Lung (tissue), 12 donors: ENCODE measurements around the gene RPL35. TPM values are rescaled to one million over a fixed set of nuclear protein-coding genes. Genes with fewer than 3 reads are reported as not detected.

Experiments used
- ATAC-seq: fragments of 200-7000 bp; cut with Tn5 transposase; one replicate; pipeline ENCODE4 v1.9.1; 2020; ENCODE audit warnings: moderate number of reproducible peaks; ENCODE audit not compliant: insufficient read depth, low FRiP score
- DNase-seq, 3 donors: peaks; one replicate each; pipeline ENCODE4 v3.0.0-alpha.2; 2013 to 2017
- H3K27ac ChIP-seq, 2 donors: one replicate each; pipeline ENCODE4 v1.5.1; 2013; ENCODE audit warnings: mild to moderate bottlenecking in 2 of 2, moderate library complexity in 2 of 2, control low read depth in 1 of 2, inconsistent platforms in 1 of 2, low read depth in 1 of 2, low read length in 1 of 2
- H3K27me3 ChIP-seq, 3 donors: one replicate each; pipeline ENCODE4 v1.5.1; 2013; ENCODE audit warnings: low read length in 2 of 3; ENCODE audit not compliant: control insufficient read depth in 3 of 3, insufficient read depth in 3 of 3
- H3K36me3 ChIP-seq, 4 donors: one replicate each; pipeline ENCODE4 v1.5.1; 2013; ENCODE audit warnings: low read length in 4 of 4, mild to moderate bottlenecking in 1 of 4, moderate library complexity in 1 of 4; ENCODE audit not compliant: control insufficient read depth in 4 of 4, insufficient read depth in 4 of 4
- H3K4me1 ChIP-seq, 5 donors: one replicate each; pipeline ENCODE4 v1.5.1; 2013; ENCODE audit warnings: low read length in 5 of 5, mild to moderate bottlenecking in 2 of 5, moderate library complexity in 1 of 5; ENCODE audit not compliant: control insufficient read depth in 5 of 5, insufficient read depth in 5 of 5
- H3K4me3 ChIP-seq: one replicate; pipeline ENCODE4 v1.5.1; 2013; ENCODE audit warnings: mild to moderate bottlenecking, control low read depth, moderate library complexity
- H3K9ac ChIP-seq, 2 donors: one replicate each; pipeline ENCODE4 v1.5.1; 2013; ENCODE audit warnings: low read length in 2 of 2, control low read depth in 1 of 2; ENCODE audit not compliant: insufficient read depth in 1 of 2
- H3K9me3 ChIP-seq, 4 donors: one replicate each; pipeline ENCODE4 v1.5.1; 2013; ENCODE audit warnings: low read length in 3 of 4, mild to moderate bottlenecking in 1 of 4, moderate library complexity in 1 of 4; ENCODE audit not compliant: control insufficient read depth in 4 of 4, insufficient read depth in 3 of 4
- CTCF ChIP-seq: IDR thresholded peaks from 2 replicates; pipeline ENCODE4 v1.5.1; 2012; ENCODE audit warnings: mild to moderate bottlenecking; ENCODE audit errors: control extremely low read depth, extremely low read depth
- WGBS, 2 donors: extraction: QIAGEN DNeasy Blood & Tissue Kit; methylation state at CpG; one replicate each; pipeline ENCODE4 v1.1.7; 2013; 5-methylcytosine and 5-hydroxymethylcytosine counted together
- polyA plus RNA-seq, 2 donors: library from polyadenylated mRNA; stranded (reverse); fragments of 200-250 nt; gene quantifications; one replicate each; pipeline ENCODE4 v1.2.1, GENCODE V29; 2013
- total RNA-seq, 2 donors: library from RNA; depleted of rRNA in 1 of 2; stranded (reverse); fragments of >200 nt in 1 of 2; gene quantifications; one replicate each; pipeline ENCODE4 v1.2.1, GENCODE V29; 2014 to 2021
- donor health status: control.
- donor health status: control.
- donor health status: Bipolar disorder and iron deficiency.
- donor health status: healthy.
- donor health status: DM: yes; HTN: yes; CAD: no.

RPL35 gene
- total and polyA plus RNA-seq, 4 donors, result 758 to 5,305 (median 1,775) TPM

- Histone ChIP-seq H3K9ac (no peak overlapping the region), H3K36me3 (peaks cover 15 to 29% (median 22%) of the 10 kb centered on the region in 4 donors), H3K4me3 (no peak overlapping the region)
Observed at GRCh38 chr9:124899845-124900244, 38.1 kb upstream of the RPL35 start.

GRCh38 chr9:124897570-124898460 is 36.1 kb upstream of the RPL35 start:
- Histone ChIP-seq H3K4me1 (no peaks in the 10 kb centered on the region), H3K9ac (no peak overlapping the region), H3K9me3 (no peaks in the 10 kb centered on the region), H3K36me3 (peaks cover 16 to 37% (median 32%) of the 10 kb centered on the region in 4 donors), H3K27ac (no peak overlapping the region), H3K4me3 (no peak overlapping the region), H3K27me3 (no peaks in the 10 kb centered on the region)
- TF ChIP-seq CTCF, result no peak
- WGBS, 2 donors, result 93% methylated on average over 6 of the region's 6 CpGs
- ATAC-seq (no peak), DNase-seq (no peak)

More at GRCh38 chr9:124899845-124900244, 38.1 kb upstream of the RPL35 start:
- no peaks in the 10 kb centered on the region for H3K4me1 ChIP-seq
- TF ChIP-seq CTCF, result no peak
- H3K27me3 ChIP-seq, result no peaks in the 10 kb centered on the region
- no peaks in the 10 kb centered on the region for H3K9me3 ChIP-seq
- ATAC-seq, result no peak
- WGBS, 2 donors, result 89 to 92% methylated on average over 9 of the region's 9 CpGs
- no peak overlapping the region for H3K27ac ChIP-seq
- DNase-seq, result no peak

- no peak for TF ChIP-seq CTCF
- H3K36me3 ChIP-seq, result peaks cover 18 to 42% (median 35%) of the 10 kb centered on the region in 4 donors
- no peaks in the 10 kb centered on the region for H3K27me3 ChIP-seq
- no peaks in the 10 kb centered on the region for H3K4me1 ChIP-seq
- no peak overlapping the region for H3K9ac ChIP-seq
- ATAC-seq, result no peak
- peak in 2 of 3 donors; percentile 50 to 55 for DNase-seq
- peaks cover 0 to 3% (median 0%) of the 10 kb centered on the region in 4 donors for H3K9me3 ChIP-seq
- no peak overlapping the region for H3K27ac ChIP-seq
- no peak overlapping the region for H3K4me3 ChIP-seq
Observed at GRCh38 chr9:124894741-124895170, 33.0 kb upstream of the RPL35 start.
